Endothelial cell of umbilical vein (primary cell): ENCODE measurements around the gene DGCR2. TPM values are rescaled to one million over a fixed set of nuclear protein-coding genes. Genes with fewer than 3 reads are reported as not detected.

Experiments
- BruUV-seq: library from RNA; stranded (reverse); fragments of 400-500 nt; replicated peaks from 2 replicates; lab custom pipeline; 2021; lab: Mats Ljungman, UMichigan
- CTCF ChIA-PET: fragments of 300-600, 350-600 bp; sonication (Branson Sonifier 250); formaldehyde crosslinking; loops from one replicate; lab custom pipeline; 2021; ENCODE audit warnings: antibody characterized with exemption, inconsistent platforms; lab: Charles Lee
- POLR2A ChIA-PET: fragments of 300-600, 350-600 bp; sonication (Branson Sonifier 250); formaldehyde crosslinking; loops from one replicate; lab custom pipeline; 2021; ENCODE audit warnings: antibody characterized with exemption, inconsistent platforms; lab: Charles Lee
- DNase-seq: peaks from one replicate; pipeline ENCODE4 v3.0.0-alpha.2; 2011; ENCODE audit warnings: low read depth, low spot score
- FAIRE-seq: peaks from 2 replicates; lab custom pipeline; 2011; peaks lifted over from hg19 to GRCh38; lab: Jason Lieb, UNC
- H2AFZ ChIP-seq: 2 replicates; pipeline ENCODE4 v1.6.0; 2012; ENCODE audit warnings: low read depth, low read length, control low read depth, inconsistent platforms
- H3K27ac ChIP-seq: 2 replicates; pipeline ENCODE4 v1.5.1; 2011; ENCODE audit warnings: low read depth, mild to moderate bottlenecking, control low read depth, low read length, moderate library complexity; ENCODE audit not compliant: insufficient read depth
- H3K27me3 ChIP-seq, 2 experiments: 2 replicates each; pipeline versions ENCODE4 v1.6.0 to v1.6.1; 2011; ENCODE audit warnings: low read length in 2 of 2, mixed read lengths in 1 of 2; ENCODE audit not compliant: control insufficient read depth in 2 of 2, insufficient read depth in 2 of 2
- H3K36me3 ChIP-seq, 2 experiments: 2 replicates in 1 of 2; 3 replicates in 1 of 2; pipeline ENCODE4 v1.5.1; 2011; ENCODE audit warnings: low read length in 2 of 2, mild to moderate bottlenecking in 1 of 2, moderate library complexity in 1 of 2; ENCODE audit not compliant: control insufficient read depth in 2 of 2, insufficient read depth in 2 of 2; ENCODE audit errors: extremely low read depth in 1 of 2
- H3K4me1 ChIP-seq: 3 replicates; pipeline ENCODE4 v1.5.1; 2011; ENCODE audit warnings: mild to moderate bottlenecking, low read length; ENCODE audit not compliant: control insufficient read depth, insufficient read depth; ENCODE audit errors: extremely low read depth
- H3K4me2 ChIP-seq: 2 replicates; pipeline ENCODE4 v1.6.1; 2011; ENCODE audit warnings: low read length, control low read depth, mixed read lengths; ENCODE audit not compliant: insufficient read depth
- H3K4me3 ChIP-seq, 3 experiments: fragments of 200-600 bp in 1 of 3; sonication (generic), shearing (Covaris generic) in 1 of 3; replicated peaks in 1 of 3; 2 replicates each; pipeline ENCODE4 v1.5.1; 2011 to 2016; ENCODE audit warnings: control low read depth in 3 of 3, low read length in 3 of 3, mild to moderate bottlenecking in 2 of 3, inconsistent platforms in 1 of 3, low read depth in 1 of 3, moderate library complexity in 1 of 3; ENCODE audit not compliant: insufficient read depth in 1 of 3
- H3K79me2 ChIP-seq: 2 replicates; pipeline ENCODE4 v1.6.0; 2012; ENCODE audit warnings: low read length, inconsistent platforms; ENCODE audit not compliant: control insufficient read depth, insufficient read depth
- H3K9ac ChIP-seq: replicated peaks from 2 replicates; pipeline ENCODE3; 2011; ENCODE audit warnings: low read length, control low read depth; ENCODE audit not compliant: insufficient read depth; ENCODE audit errors: extremely low read depth
- H3K9me1 ChIP-seq: replicated peaks from 3 replicates; pipeline ENCODE4 v1.6.0; 2011; ENCODE audit warnings: mild to moderate bottlenecking, low read length; ENCODE audit not compliant: control insufficient read depth, insufficient read depth; ENCODE audit errors: extremely low read depth
- H3K9me3 ChIP-seq: replicated peaks from 2 replicates; pipeline ENCODE4 v1.5.1; 2012; ENCODE audit warnings: low read length, inconsistent platforms; ENCODE audit not compliant: control insufficient read depth, insufficient read depth
- H4K20me1 ChIP-seq: replicated peaks from 2 replicates; pipeline ENCODE3; 2011; ENCODE audit warnings: mild to moderate bottlenecking, low read length; ENCODE audit not compliant: control insufficient read depth, insufficient read depth; ENCODE audit errors: extremely low read depth
- EZH2 ChIP-seq: IDR thresholded peaks from 2 replicates; pipeline ENCODE4 v1.6.1; 2012; ENCODE audit warnings: borderline replicate concordance, low read depth, mild to moderate bottlenecking, moderate library complexity, low read length, inconsistent platforms; ENCODE audit not compliant: severe bottlenecking
- FOS ChIP-seq: IDR thresholded peaks from 2 replicates; pipeline ENCODE4 v1.6.1; 2011; ENCODE audit warnings: mild to moderate bottlenecking, low read length, moderate library complexity, borderline replicate concordance; ENCODE audit not compliant: insufficient read depth
- GATA2 ChIP-seq: IDR thresholded peaks from 2 replicates; pipeline ENCODE4 v1.7.0; 2011; ENCODE audit warnings: low read depth, mild to moderate bottlenecking, moderate library complexity, mixed read lengths, low read length; ENCODE audit not compliant: insufficient read length, insufficient read depth
- JUN ChIP-seq: IDR thresholded peaks from 2 replicates; pipeline ENCODE4 v1.6.1; 2011; ENCODE audit warnings: borderline replicate concordance, low read depth; ENCODE audit not compliant: insufficient read length, insufficient read depth
- MYC ChIP-seq: IDR thresholded peaks from one replicate; pipeline ENCODE4 v1.6.1; 2011; ENCODE audit warnings: mild to moderate bottlenecking, low read depth, low read length
- POLR2A ChIP-seq: IDR thresholded peaks from 2 replicates; pipeline ENCODE4 v1.6.1; 2012; ENCODE audit warnings: low read depth, mild to moderate bottlenecking, control low read depth, low read length
- POLR2AphosphoS5 ChIP-seq: IDR thresholded peaks from 2 replicates; pipeline ENCODE4 v1.6.1; 2012; ENCODE audit warnings: low read depth, mild to moderate bottlenecking, control low read depth, low read length, moderate library complexity; ENCODE audit not compliant: insufficient read depth
- dilution Hi-C: fragments of 300-500 bp; cut with MboI; formaldehyde crosslinking; loops from one replicate; pipeline ENCODE4 v1.15.0; 2019; ENCODE audit warnings: low sequenced_read_pairs; ENCODE audit not compliant: extremely low pct_ligation_motif_present
- intact Hi-C: fragments of 100-400 bp; cut with micrococcal nuclease; formaldehyde crosslinking; loops from one replicate; pipeline ENCODE4 v1.10.0; 2022
- polyA plus RNA-seq, 4 experiments: library from polyadenylated mRNA; depleted of rRNA in 3 of 4; stranded (reverse) in 3 of 4; unstranded in 1 of 4; fragments of >200 nt; gene quantifications; 2 replicates each; pipeline versions ENCODE4 v1.2.1 to v1.2.3, GENCODE V29; 2011 to 2012; ENCODE audit warnings: missing spikeins in 1 of 4
- total RNA-seq: library from RNA; stranded (reverse); gene quantifications from 2 replicates; pipeline ENCODE4 v1.2.3, GENCODE V29; 2021
- TF ChIP-seq, protein P1 (sequence below): IDR thresholded peaks from 2 replicates; pipeline ENCODE4 v1.6.1; 2011; ENCODE audit not compliant: insufficient read depth, insufficient read length
- TF ChIP-seq, protein P2 (sequence below), 2 donors: IDR thresholded peaks; 1 replicate in 1 of 2; 2 replicates in 1 of 2; pipeline ENCODE4 v1.5.1; 2011; ENCODE audit warnings: low read length in 2 of 2, mild to moderate bottlenecking in 2 of 2, moderate library complexity in 2 of 2, control low read depth in 1 of 2, inconsistent platforms in 1 of 2, low read depth in 1 of 2; ENCODE audit not compliant: insufficient read depth in 1 of 2; ENCODE audit errors: extremely low read depth in 1 of 2

The DGCR2 gene
- total and polyA plus RNA-seq, 2 donors (not counting 3 experiments of a cell fraction or from before 2014, with no cell fraction given) = 44.8 to 51.2 TPM

DNA sequence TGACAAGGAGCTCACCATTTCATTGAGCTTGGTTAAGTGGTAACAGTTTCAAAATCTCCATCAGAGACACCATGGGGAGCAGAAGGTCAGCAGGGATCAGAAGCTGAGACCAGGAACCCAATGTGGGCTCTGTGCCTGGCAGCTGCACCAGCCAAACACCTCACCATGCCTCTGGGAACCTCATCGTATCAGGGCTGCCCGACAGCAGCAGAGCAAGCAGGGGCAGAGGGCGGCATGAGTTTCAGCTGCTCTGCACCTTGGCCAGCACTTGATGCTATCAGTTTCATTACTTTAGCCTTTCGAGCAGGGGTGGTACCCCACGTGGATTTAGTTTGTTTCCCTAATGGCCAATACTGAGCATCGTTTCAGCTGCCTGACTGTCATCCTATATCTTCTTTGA lies 77.8 kb downstream of the DGCR2 start:
- H3K4me2 ChIP-seq = no peak overlapping the region
- H3K36me3 ChIP-seq = peaks cover 4 to 68% of the 10 kb centered on the region in 2 experiments
- no TSS peak for BruUV-seq
- H3K4me3 ChIP-seq = no peak overlapping the region
- no peak overlapping the region for H2AFZ ChIP-seq
- no peak overlapping the region for H3K27ac ChIP-seq
- no peaks in the 10 kb centered on the region for H3K79me2 ChIP-seq
- no peaks in the 10 kb centered on the region for H4K20me1 ChIP-seq
- dilution Hi-C loops = no loop called here
- no peak overlapping the region for H3K9ac ChIP-seq
- H3K9me1 ChIP-seq = no peaks in the 10 kb centered on the region
- FAIRE-seq (no peak), DNase-seq (no peak)
- H3K4me1 ChIP-seq = no peaks in the 10 kb centered on the region
- intact Hi-C loops = no loop called here
- no peak for TF ChIP-seq JUN
- no peak for TF ChIP-seq GATA2
- no peak for TF ChIP-seq EZH2
- TF ChIP-seq FOS = no peak
- ChIA-PET CTCF (interaction anchor here (1.0 to 1.2 kb wide), 2 partner anchors 11 to 22 kb away, joined by 3 read pairs; no protein-coding TSS in a partner anchor), POLR2A (no interaction called here)
- no peaks in the 10 kb centered on the region for H3K9me3 ChIP-seq
- H3K27me3 ChIP-seq = no peaks in the 10 kb centered on the region

DNA sequence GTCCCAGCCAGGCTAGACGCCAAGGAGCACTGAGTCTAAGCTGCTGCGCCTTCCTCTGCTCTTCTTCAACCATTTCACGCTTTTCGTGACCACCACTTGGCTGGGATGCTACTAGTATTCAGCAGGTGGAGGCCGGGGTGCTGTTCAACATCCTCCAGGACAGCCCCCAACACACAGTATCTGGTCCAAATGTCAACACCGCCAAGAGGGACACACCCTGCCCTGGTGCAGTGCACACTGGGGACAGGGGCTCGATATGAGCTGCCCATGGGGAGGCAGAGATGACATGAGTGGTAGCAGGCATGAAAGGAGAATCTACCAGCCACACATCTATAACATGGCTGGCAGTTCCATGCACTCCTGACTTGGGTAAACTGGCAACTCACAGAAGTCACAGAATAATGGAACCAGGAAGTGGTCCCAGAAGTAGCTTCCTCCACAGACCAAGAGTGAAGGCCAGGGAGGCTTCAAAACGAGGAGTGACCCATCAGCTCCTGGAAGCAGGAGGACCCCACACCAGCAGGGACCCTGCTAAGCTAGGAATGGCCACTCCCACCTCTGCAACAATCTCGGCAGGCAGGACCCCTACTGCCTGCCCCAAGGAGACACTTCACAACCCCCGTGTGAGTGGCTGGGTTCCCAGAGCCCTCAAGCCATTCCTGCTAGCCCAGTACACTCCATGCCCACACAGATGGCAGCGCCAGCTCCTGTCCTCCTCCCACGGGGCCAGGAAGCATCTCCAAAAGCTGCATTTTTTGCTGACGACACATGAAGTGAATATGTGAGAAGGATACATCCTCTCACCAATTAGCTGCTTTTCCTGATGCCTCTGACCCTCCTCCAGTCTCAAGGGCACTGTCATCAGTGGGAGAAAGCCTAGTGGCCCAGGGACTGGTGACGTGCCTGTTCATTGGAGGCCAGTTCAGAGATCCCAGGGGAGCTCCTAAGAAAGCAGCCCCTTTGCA lies 78.8 kb downstream of the DGCR2 start:
- TF ChIP-seq JUN = no peak
- TF ChIP-seq FOS = no peak
- TF ChIP-seq, protein P1, sequence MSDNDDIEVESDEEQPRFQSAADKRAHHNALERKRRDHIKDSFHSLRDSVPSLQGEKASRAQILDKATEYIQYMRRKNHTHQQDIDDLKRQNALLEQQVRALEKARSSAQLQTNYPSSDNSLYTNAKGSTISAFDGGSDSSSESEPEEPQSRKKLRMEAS = no peak
- no peak for TF ChIP-seq MYC
- TF ChIP-seq EZH2 = no peak
- no peak for TF ChIP-seq POLR2AphosphoS5
- TF ChIP-seq GATA2 = no peak
- no peak for TF ChIP-seq POLR2A
- TF ChIP-seq, protein P2, sequence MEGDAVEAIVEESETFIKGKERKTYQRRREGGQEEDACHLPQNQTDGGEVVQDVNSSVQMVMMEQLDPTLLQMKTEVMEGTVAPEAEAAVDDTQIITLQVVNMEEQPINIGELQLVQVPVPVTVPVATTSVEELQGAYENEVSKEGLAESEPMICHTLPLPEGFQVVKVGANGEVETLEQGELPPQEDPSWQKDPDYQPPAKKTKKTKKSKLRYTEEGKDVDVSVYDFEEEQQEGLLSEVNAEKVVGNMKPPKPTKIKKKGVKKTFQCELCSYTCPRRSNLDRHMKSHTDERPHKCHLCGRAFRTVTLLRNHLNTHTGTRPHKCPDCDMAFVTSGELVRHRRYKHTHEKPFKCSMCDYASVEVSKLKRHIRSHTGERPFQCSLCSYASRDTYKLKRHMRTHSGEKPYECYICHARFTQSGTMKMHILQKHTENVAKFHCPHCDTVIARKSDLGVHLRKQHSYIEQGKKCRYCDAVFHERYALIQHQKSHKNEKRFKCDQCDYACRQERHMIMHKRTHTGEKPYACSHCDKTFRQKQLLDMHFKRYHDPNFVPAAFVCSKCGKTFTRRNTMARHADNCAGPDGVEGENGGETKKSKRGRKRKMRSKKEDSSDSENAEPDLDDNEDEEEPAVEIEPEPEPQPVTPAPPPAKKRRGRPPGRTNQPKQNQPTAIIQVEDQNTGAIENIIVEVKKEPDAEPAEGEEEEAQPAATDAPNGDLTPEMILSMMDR (IDR thresholded peaks at IDR 0.05; ENCODE audit: extremely low read depth in 1 of 2, insufficient read depth in 1 of 2, low read depth in 1 of 2, low read length in 2 of 2) = no peak

More for the DNA sequence above, 78.8 kb downstream of the DGCR2 start:
- no peak for DNase-seq
- no peaks in the 10 kb centered on the region for H3K27me3 ChIP-seq
- H3K27ac ChIP-seq = no peak overlapping the region
- H3K9me3 ChIP-seq = no peaks in the 10 kb centered on the region
- H3K4me3 ChIP-seq = no peak overlapping the region
- intact Hi-C loops = no loop called here
- no peak overlapping the region for H3K9ac ChIP-seq
- H3K36me3 ChIP-seq = peaks cover 4 to 63% of the 10 kb centered on the region in 2 experiments
- H3K79me2 ChIP-seq = no peaks in the 10 kb centered on the region
- H3K4me1 ChIP-seq = no peaks in the 10 kb centered on the region
- H4K20me1 ChIP-seq = no peaks in the 10 kb centered on the region
- no peak overlapping the region for H3K4me2 ChIP-seq
- FAIRE-seq = no peak
- no peak overlapping the region for H2AFZ ChIP-seq
- H3K9me1 ChIP-seq = no peaks in the 10 kb centered on the region
- dilution Hi-C loops = no loop called here
- CTCF ChIA-PET = interaction anchor here (1.0 to 1.2 kb wide), 2 partner anchors 12 to 21 kb away, joined by 3 read pairs; no protein-coding TSS in a partner anchor
- no TSS peak for BruUV-seq
- POLR2A ChIA-PET = no interaction called here
